Ishikawa (cell line): ENCODE results near the gene CTAG1B.

Source experiments
- CEBPB ChIP-seq: IDR thresholded peaks from 2 replicates; pipeline ENCODE4 v1.6.1; 2012
- EP300 ChIP-seq: IDR thresholded peaks from 2 replicates; pipeline ENCODE4 v1.6.1; 2012; ENCODE audit warnings: borderline replicate concordance
- FOXM1 ChIP-seq: IDR thresholded peaks from 2 replicates; pipeline ENCODE4 v1.6.1; 2012; ENCODE audit warnings: low read depth, borderline replicate concordance
- RAD21 ChIP-seq: IDR thresholded peaks from 2 replicates; pipeline ENCODE4 v1.6.1; 2012; ENCODE audit warnings: low read depth
- TAF1 ChIP-seq: IDR thresholded peaks from 2 replicates; pipeline ENCODE4 v1.6.1; 2012; ENCODE audit warnings: low read depth, mild to moderate bottlenecking
- TCF12 ChIP-seq: IDR thresholded peaks from 2 replicates; pipeline ENCODE4 v1.6.1; 2012; ENCODE audit warnings: low read depth
- TEAD4 ChIP-seq: IDR thresholded peaks from 2 replicates; pipeline ENCODE4 v1.6.1; 2012
- YY1 ChIP-seq: IDR thresholded peaks from 2 replicates; pipeline ENCODE4 v1.6.1; 2012; ENCODE audit warnings: low read depth
- TF ChIP-seq, protein P1 (sequence below): IDR thresholded peaks from 2 replicates; pipeline ENCODE4 v1.6.1; 2012; ENCODE audit warnings: low read depth, mild to moderate bottlenecking
- TF ChIP-seq, protein P2 (sequence below): IDR thresholded peaks from 2 replicates; pipeline ENCODE4 v1.6.1; 2012

GRCh38 chrX:154592505-154592904 lies 26.6 kb downstream of the CTAG1B start:
- TF ChIP-seq TAF1 (no peak), RAD21 (no peak), CEBPB (no peak), FOXM1 (no peak), EP300 (no peak), TEAD4 (no peak), TCF12 (no peak), YY1 (no peak)
- TF ChIP-seq, protein P1, sequence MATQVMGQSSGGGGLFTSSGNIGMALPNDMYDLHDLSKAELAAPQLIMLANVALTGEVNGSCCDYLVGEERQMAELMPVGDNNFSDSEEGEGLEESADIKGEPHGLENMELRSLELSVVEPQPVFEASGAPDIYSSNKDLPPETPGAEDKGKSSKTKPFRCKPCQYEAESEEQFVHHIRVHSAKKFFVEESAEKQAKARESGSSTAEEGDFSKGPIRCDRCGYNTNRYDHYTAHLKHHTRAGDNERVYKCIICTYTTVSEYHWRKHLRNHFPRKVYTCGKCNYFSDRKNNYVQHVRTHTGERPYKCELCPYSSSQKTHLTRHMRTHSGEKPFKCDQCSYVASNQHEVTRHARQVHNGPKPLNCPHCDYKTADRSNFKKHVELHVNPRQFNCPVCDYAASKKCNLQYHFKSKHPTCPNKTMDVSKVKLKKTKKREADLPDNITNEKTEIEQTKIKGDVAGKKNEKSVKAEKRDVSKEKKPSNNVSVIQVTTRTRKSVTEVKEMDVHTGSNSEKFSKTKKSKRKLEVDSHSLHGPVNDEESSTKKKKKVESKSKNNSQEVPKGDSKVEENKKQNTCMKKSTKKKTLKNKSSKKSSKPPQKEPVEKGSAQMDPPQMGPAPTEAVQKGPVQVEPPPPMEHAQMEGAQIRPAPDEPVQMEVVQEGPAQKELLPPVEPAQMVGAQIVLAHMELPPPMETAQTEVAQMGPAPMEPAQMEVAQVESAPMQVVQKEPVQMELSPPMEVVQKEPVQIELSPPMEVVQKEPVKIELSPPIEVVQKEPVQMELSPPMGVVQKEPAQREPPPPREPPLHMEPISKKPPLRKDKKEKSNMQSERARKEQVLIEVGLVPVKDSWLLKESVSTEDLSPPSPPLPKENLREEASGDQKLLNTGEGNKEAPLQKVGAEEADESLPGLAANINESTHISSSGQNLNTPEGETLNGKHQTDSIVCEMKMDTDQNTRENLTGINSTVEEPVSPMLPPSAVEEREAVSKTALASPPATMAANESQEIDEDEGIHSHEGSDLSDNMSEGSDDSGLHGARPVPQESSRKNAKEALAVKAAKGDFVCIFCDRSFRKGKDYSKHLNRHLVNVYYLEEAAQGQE, result no peak
- TF ChIP-seq, protein P2, sequence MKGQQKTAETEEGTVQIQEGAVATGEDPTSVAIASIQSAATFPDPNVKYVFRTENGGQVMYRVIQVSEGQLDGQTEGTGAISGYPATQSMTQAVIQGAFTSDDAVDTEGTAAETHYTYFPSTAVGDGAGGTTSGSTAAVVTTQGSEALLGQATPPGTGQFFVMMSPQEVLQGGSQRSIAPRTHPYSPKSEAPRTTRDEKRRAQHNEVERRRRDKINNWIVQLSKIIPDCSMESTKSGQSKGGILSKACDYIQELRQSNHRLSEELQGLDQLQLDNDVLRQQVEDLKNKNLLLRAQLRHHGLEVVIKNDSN, result no peak
